Measurements from ENCODE around the gene DUSP10.

DNA sequence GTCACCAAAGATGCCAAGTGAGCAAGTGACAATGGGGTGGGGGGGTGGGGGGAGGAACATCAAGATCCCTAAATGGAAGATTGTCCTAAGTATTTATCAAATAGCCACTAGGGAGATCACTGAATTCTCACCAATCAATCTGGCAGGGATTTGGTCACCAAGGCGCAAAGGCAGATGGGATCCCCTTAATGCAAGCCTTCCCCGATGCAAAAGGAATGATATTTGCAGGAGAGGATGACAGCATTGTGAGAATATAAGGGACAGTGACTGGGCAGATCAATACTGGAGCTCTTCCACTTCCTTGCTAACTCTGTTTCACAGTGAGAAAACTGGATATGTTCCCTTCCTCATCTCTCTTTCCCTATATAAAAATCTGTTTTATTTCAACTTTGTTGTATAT lies 40.9 kb downstream of the DUSP10 start:
- TF ChIP-seq, protein P1, sequence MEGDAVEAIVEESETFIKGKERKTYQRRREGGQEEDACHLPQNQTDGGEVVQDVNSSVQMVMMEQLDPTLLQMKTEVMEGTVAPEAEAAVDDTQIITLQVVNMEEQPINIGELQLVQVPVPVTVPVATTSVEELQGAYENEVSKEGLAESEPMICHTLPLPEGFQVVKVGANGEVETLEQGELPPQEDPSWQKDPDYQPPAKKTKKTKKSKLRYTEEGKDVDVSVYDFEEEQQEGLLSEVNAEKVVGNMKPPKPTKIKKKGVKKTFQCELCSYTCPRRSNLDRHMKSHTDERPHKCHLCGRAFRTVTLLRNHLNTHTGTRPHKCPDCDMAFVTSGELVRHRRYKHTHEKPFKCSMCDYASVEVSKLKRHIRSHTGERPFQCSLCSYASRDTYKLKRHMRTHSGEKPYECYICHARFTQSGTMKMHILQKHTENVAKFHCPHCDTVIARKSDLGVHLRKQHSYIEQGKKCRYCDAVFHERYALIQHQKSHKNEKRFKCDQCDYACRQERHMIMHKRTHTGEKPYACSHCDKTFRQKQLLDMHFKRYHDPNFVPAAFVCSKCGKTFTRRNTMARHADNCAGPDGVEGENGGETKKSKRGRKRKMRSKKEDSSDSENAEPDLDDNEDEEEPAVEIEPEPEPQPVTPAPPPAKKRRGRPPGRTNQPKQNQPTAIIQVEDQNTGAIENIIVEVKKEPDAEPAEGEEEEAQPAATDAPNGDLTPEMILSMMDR (IDR thresholded peaks at IDR 0.05) = no peak
- TF ChIP-seq POLR2A (IDR thresholded peaks at IDR 0.05) (no peak), POLR2AphosphoS5 (IDR thresholded peaks at IDR 0.05) (no peak)

Measured in prostate gland (tissue), 2 donors.